ENCODE measurements around the gene KRT76. TPM values are rescaled to one million over a fixed set of nuclear protein-coding genes. Genes with fewer than 3 reads are reported as not detected.

The KRT76 gene
- total RNA-seq, 4 donors from 2014 or later = 0.15 TPM; not detected in 3

- Histone ChIP-seq H3K4me1 (peaks cover 0 to 4% (median 0%) of the 10 kb centered on the region in 3 donors), H3K27ac (no peak overlapping the region), H3K4me3 (no peak overlapping the region), H3K9me3 (no peaks in the 10 kb centered on the region), H3K36me3 (no peaks in the 10 kb centered on the region), H3K27me3 (peaks cover 51% of the 10 kb centered on the region)
- no peak for TF ChIP-seq CTCF (IDR thresholded peaks at IDR 0.05)
- TF ChIP-seq EP300 (IDR thresholded peaks at IDR 0.05) = no peak
- TF ChIP-seq POLR2AphosphoS5 (IDR thresholded peaks at IDR 0.05) = no peak
- no peak for ATAC-seq
- 57% methylated on average over 2 of the region's 3 CpGs; no CpG with 5 or more reads in 1 of the 2 donors for WGBS, 2 donors (ENCODE audit: low coverage in 1 of 2)
Observed at GRCh38 chr12:52784909-52785308, 7.8 kb upstream of the KRT76 start.

DNA sequence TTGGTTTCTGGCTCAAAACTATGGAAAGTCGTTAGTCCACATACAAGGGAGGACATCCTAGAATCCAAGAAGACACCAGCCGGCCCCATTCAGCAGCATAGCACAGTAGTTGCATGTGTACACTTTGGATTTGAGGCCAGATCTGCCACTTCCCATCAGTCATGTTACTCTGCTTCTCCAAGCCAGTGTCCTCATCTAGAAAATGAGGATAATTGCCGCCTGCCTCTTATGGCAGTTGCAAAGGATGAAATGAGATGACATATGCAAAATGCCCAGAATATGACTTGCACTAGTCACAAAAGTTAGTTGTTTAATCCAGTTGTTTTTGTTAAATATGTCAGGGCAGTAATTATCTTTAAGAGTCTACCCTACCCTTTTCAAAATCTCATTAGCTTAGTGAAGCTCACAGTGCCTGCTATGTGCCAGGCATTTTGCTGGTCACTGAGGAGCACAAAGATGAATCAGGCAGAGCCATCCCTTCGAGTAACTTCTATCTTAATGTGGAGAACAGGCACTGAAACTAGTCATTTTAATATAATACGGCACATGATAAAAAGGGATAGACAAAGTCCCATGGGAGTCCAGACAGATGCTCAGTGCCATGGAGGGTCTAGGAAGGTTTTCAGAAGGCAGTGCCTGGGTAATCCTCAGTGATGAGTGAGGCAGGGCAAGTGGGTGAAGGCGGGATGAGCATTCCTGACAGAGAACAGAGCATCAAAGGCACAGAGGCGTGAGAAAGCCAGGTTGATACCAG lies 6.6 kb upstream of the KRT76 start:
- TF ChIP-seq EP300 (IDR thresholded peaks at IDR 0.05) (no peak), POLR2A (IDR thresholded peaks at IDR 0.05) (no peak), CTCF (IDR thresholded peaks at IDR 0.05) (no peak), POLR2AphosphoS5 (IDR thresholded peaks at IDR 0.05) (no peak)
- Histone ChIP-seq H3K27ac (no peak overlapping the region), H3K9me3 (no peaks in the 10 kb centered on the region), H3K4me1 (no peaks in the 10 kb centered on the region), H3K4me3 (no peak overlapping the region), H3K36me3 (no peaks in the 10 kb centered on the region), H3K27me3 (peaks cover 42% of the 10 kb centered on the region)
- whole genome bisulfite sequencing, 2 donors (ENCODE audit: low coverage in 1 of 2) = 72 to 76% methylated on average over 5 of the region's 7 CpGs
- no peak for ATAC-seq

DNA sequence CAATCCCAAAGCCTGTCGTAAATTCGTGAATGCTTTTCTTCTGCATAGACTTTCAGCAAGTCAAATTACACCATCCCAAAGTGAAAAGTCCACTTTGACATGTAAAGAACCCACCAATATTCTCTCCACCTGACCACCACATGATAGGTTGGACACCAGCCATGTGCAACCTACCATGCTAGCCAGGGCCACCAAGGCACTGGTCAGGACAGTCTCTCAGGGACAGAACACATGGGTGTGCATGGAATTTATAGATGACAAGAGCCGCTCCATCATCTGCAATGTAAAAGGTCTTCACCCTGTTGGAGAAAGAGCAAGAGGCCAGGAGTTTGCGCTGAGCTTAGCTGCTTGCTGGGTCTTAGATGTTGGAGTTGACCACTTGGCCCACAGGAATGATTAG lies 5.4 kb upstream of the KRT76 start:
- H3K4me1 ChIP-seq = no peaks in the 10 kb centered on the region
- H3K9me3 ChIP-seq = no peaks in the 10 kb centered on the region
- no peak for TF ChIP-seq EP300 (IDR thresholded peaks at IDR 0.05)
- TF ChIP-seq POLR2A (IDR thresholded peaks at IDR 0.05) = no peak
- TF ChIP-seq POLR2AphosphoS5 (IDR thresholded peaks at IDR 0.05) = no peak
- TF ChIP-seq CTCF (IDR thresholded peaks at IDR 0.05) = no peak
- no peak overlapping the region for H3K4me3 ChIP-seq
- no peak overlapping the region for H3K27ac ChIP-seq
- no peaks in the 10 kb centered on the region for H3K36me3 ChIP-seq
- H3K27me3 ChIP-seq = peaks cover 43% of the 10 kb centered on the region
- WGBS, 2 donors (ENCODE audit: low coverage in 1 of 2) = 75 to 83% methylated on average over 2 to 4 of the region's 4 CpGs
- no peak for ATAC-seq

DNA sequence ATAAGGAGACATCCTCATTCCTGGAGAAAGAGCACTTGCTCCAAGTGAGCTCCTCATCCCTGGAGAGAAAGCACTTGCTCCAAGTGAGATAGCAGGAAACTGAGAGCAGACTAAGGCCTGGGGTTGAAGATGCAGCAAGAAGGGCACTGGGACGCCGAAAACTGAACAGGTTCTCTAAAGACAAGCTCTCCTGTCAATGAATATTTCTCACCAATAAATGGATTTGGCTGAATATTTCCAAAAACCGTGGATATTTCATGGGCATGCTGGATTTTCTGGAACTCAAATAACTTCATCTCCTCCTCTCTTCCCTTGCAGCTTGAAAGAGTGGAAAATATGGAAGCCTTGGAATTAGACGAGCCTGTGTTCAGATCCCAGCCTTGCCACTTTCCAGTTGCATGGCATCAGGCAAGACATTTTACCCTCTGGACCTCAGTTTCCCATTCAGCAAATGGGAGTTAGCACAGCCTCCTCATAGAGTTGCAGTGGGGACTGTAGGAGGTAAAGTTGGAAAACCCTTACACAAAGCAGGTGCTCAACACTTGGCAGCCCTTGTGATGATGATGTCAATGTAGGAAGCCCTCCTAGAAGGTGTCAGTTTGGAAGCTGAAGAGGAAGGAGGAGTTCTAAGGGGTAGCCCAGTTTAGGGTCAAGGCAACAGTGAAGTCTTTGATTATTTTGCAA lies 4.4 kb upstream of the KRT76 start:
- no peak for TF ChIP-seq POLR2A (IDR thresholded peaks at IDR 0.05)
- TF ChIP-seq CTCF (IDR thresholded peaks at IDR 0.05) = no peak
- H3K27me3 ChIP-seq = peaks cover 50% of the 10 kb centered on the region
- no peaks in the 10 kb centered on the region for H3K36me3 ChIP-seq
- WGBS, 2 donors (ENCODE audit: low coverage in 1 of 2) = 75 to 84% methylated on average over 4 of the region's 4 CpGs
- H3K4me3 ChIP-seq = no peak overlapping the region
- no peaks in the 10 kb centered on the region for H3K4me1 ChIP-seq
- ATAC-seq = no peak
- H3K27ac ChIP-seq = no peak overlapping the region
- no peaks in the 10 kb centered on the region for H3K9me3 ChIP-seq

DNA sequence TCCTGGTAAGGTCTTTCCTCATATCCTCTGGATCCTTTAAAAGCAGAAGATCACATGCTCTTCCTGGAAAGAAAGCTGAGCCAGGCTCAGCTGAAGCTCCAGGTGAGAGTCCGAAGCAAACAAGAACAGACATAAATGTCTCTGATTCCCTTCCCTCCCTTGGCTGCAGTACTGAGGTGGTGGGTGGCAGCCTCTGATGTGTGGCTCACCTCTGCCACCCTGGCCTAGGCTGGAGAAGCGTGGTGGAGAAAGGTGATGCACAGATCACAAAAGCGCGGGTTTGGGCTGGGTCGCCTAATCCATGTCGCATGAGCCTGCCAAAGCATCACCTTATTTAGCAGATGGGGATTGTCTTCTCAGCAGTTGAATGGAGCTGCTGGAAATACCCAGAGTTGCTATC lies 2.8 kb upstream of the KRT76 start:
- H3K9me3 ChIP-seq = no peaks in the 10 kb centered on the region
- peaks cover 57% of the 10 kb centered on the region for H3K27me3 ChIP-seq
- WGBS, 2 donors (ENCODE audit: low coverage in 1 of 2) = 67 to 93% methylated on average over 3 to 5 of the region's 6 CpGs
- no peaks in the 10 kb centered on the region for H3K36me3 ChIP-seq
- no peak overlapping the region for H3K4me3 ChIP-seq
- H3K4me1 ChIP-seq = no peaks in the 10 kb centered on the region
- TF ChIP-seq POLR2A (IDR thresholded peaks at IDR 0.05) = no peak
- no peak for TF ChIP-seq POLR2AphosphoS5 (IDR thresholded peaks at IDR 0.05)
- TF ChIP-seq CTCF (IDR thresholded peaks at IDR 0.05) = no peak
- TF ChIP-seq EP300 (IDR thresholded peaks at IDR 0.05) = no peak
- no peak overlapping the region for H3K27ac ChIP-seq
- ATAC-seq = no peak

All from gastroesophageal sphincter (tissue), 4 donors.